Naive B cell (primary cell): ENCODE data around the gene YIPF2. TPM values are rescaled to one million over a fixed set of nuclear protein-coding genes. Genes with fewer than 3 reads are reported as not detected.
"Not testable (repeated sequence)": the region's sequence is repeated elsewhere in the genome, so short reads cannot be mapped to it uniquely, and the experiment has no call there.

ENCODE experiments used
- ATAC-seq, 2 donors: fragments of 150-1000 bp; cut with Tn5 transposase; 2 replicates each; pipeline ENCODE4 v1.10.0; 2021; ENCODE audit warnings: low read depth in 2 of 2, mild to moderate bottlenecking in 2 of 2, moderate library complexity in 2 of 2
- DNase-seq: peaks from one replicate; pipeline ENCODE4 v3.0.0; 2022
- H3K27ac Mint-ChIP-seq, 6 donors: one replicate each; pipeline ENCODE4 v1.8.0; 2020 to 2022; ENCODE audit warnings: mild to moderate bottlenecking in 6 of 6, mixed read lengths in 6 of 6, moderate library complexity in 5 of 6, inconsistent platforms in 2 of 6
- H3K27me3 Mint-ChIP-seq, 3 donors: one replicate each; pipeline ENCODE4 v1.8.0; 2021 to 2022; ENCODE audit warnings: mixed read lengths in 3 of 3, mild to moderate bottlenecking in 1 of 3
- H3K36me3 Mint-ChIP-seq, 2 donors: one replicate each; pipeline ENCODE4 v1.8.0; 2020 to 2022; ENCODE audit warnings: mixed read lengths in 2 of 2, inconsistent platforms in 1 of 2, mild to moderate bottlenecking in 1 of 2
- H3K4me1 Mint-ChIP-seq, 3 donors: one replicate each; pipeline ENCODE4 v1.8.0; 2020 to 2022; ENCODE audit warnings: mixed read lengths in 3 of 3, inconsistent platforms in 1 of 3, mild to moderate bottlenecking in 1 of 3, moderate library complexity in 1 of 3
- H3K4me3 Mint-ChIP-seq, 8 donors: one replicate each; pipeline ENCODE4 v1.8.0; 2020 to 2022; ENCODE audit warnings: mild to moderate bottlenecking in 8 of 8, mixed read lengths in 8 of 8, moderate library complexity in 8 of 8, inconsistent platforms in 2 of 8
- H3K9me3 Mint-ChIP-seq, 7 donors: one replicate each; pipeline ENCODE4 v1.8.0; 2020 to 2022; ENCODE audit warnings: mixed read lengths in 7 of 7, mild to moderate bottlenecking in 5 of 7, inconsistent platforms in 2 of 7, moderate library complexity in 1 of 7
- polyA plus RNA-seq, 6 donors: library from polyadenylated mRNA; unstranded; fragments of 300-500 nt; fragmentation: Illumina TruSeq; gene quantifications; one replicate each; pipeline ENCODE4 v1.2.3, GENCODE V29; 2021; ENCODE audit warnings: low read depth in 6 of 6

Gene YIPF2
- polyA plus RNA-seq, 6 donors from 2014 or later, result 3.7 to 18.5 (median 7.4) TPM

GRCh38 chr19:10892256-10892655 lies 36.2 kb downstream of the YIPF2 start:
- no peak overlapping the region for H3K4me3 Mint-ChIP-seq
- H3K27me3 Mint-ChIP-seq, result no peaks in the 10 kb centered on the region
- peaks cover 8 to 19% (median 17%) of the 10 kb centered on the region in 3 donors for H3K4me1 Mint-ChIP-seq
- no peaks in the 10 kb centered on the region for H3K9me3 Mint-ChIP-seq
- no peak for ATAC-seq
- DNase-seq, result no peak
- no peaks in the 10 kb centered on the region for H3K36me3 Mint-ChIP-seq
- H3K27ac Mint-ChIP-seq, result no peak overlapping the region

GRCh38 chr19:10891405-10892086 lies 36.9 kb downstream of the YIPF2 start:
- H3K4me3 Mint-ChIP-seq, result no peak overlapping the region
- no peaks in the 10 kb centered on the region for H3K36me3 Mint-ChIP-seq
- H3K9me3 Mint-ChIP-seq, result no peaks in the 10 kb centered on the region
- peaks cover 7 to 15% (median 12%) of the 10 kb centered on the region in 3 donors for H3K4me1 Mint-ChIP-seq
- DNase-seq, result no peak
- ATAC-seq, result no peak
- H3K27me3 Mint-ChIP-seq, result no peaks in the 10 kb centered on the region
- no peak overlapping the region for H3K27ac Mint-ChIP-seq

GRCh38 chr19:10889880-10890279 lies 38.6 kb downstream of the YIPF2 start:
- Mint-ChIP-seq H3K36me3 (no peaks in the 10 kb centered on the region), H3K9me3 (no peaks in the 10 kb centered on the region), H3K4me3 (no peak overlapping the region), H3K27me3 (no peaks in the 10 kb centered on the region), H3K4me1 (peaks cover 12 to 15% (median 12%) of the 10 kb centered on the region in 3 donors), H3K27ac (no peak overlapping the region)
- no peak for ATAC-seq
- no peak for DNase-seq

GRCh38 chr19:10888421-10888866 lies 40.0 kb downstream of the YIPF2 start:
- no peaks in the 10 kb centered on the region for H3K36me3 Mint-ChIP-seq
- H3K9me3 Mint-ChIP-seq, result no peaks in the 10 kb centered on the region
- DNase-seq (no peak), ATAC-seq (no peak)
- H3K27me3 Mint-ChIP-seq, result no peaks in the 10 kb centered on the region
- H3K4me3 Mint-ChIP-seq, result no peak overlapping the region
- H3K27ac Mint-ChIP-seq, result peak overlapping the region in 1 of 6 donors; percentile 75
- peaks cover 8 to 16% (median 12%) of the 10 kb centered on the region in 3 donors for H3K4me1 Mint-ChIP-seq

- Mint-ChIP-seq H3K27ac (peak overlapping the region in 2 of 6 donors; percentile 38 to 86), H3K9me3 (no peaks in the 10 kb centered on the region), H3K27me3 (no peaks in the 10 kb centered on the region), H3K36me3 (no peaks in the 10 kb centered on the region), H3K4me1 (peaks cover 8 to 16% (median 12%) of the 10 kb centered on the region in 3 donors), H3K4me3 (no peak overlapping the region)
- DNase-seq (no peak), ATAC-seq (no peak)
Measured at GRCh38 chr19:10887616-10888367, 40.6 kb downstream of the YIPF2 start.

GRCh38 chr19:10885201-10886169 lies 43.0 kb downstream of the YIPF2 start:
- H3K27ac Mint-ChIP-seq, result peak overlapping the region in 1 of 6 donors; percentile 19
- peak overlapping the region in 1 of 8 donors; percentile 26 for H3K4me3 Mint-ChIP-seq
- ATAC-seq (no peak), DNase-seq (no peak)
- H3K4me1 Mint-ChIP-seq, result peaks cover 12 to 16% (median 13%) of the 10 kb centered on the region in 3 donors
- no peaks in the 10 kb centered on the region for H3K36me3 Mint-ChIP-seq
- H3K9me3 Mint-ChIP-seq, result no peaks in the 10 kb centered on the region
- no peaks in the 10 kb centered on the region for H3K27me3 Mint-ChIP-seq

- DNase-seq (no peak), ATAC-seq (no peak)
- no peaks in the 10 kb centered on the region for H3K9me3 Mint-ChIP-seq
- H3K36me3 Mint-ChIP-seq, result no peaks in the 10 kb centered on the region
- H3K4me3 Mint-ChIP-seq, result no peak overlapping the region
- peak overlapping the region in 1 of 6 donors; percentile 78 for H3K27ac Mint-ChIP-seq
- H3K4me1 Mint-ChIP-seq, result peaks cover 14 to 18% (median 16%) of the 10 kb centered on the region in 3 donors
- H3K27me3 Mint-ChIP-seq, result no peaks in the 10 kb centered on the region
Measured at GRCh38 chr19:10884274-10884673, 44.2 kb downstream of the YIPF2 start.

GRCh38 chr19:10882108-10882457 lies 46.4 kb downstream of the YIPF2 start:
- Mint-ChIP-seq H3K36me3 (no peaks in the 10 kb centered on the region), H3K27me3 (no peaks in the 10 kb centered on the region), H3K4me1 (peaks cover 18 to 26% (median 20%) of the 10 kb centered on the region in 3 donors), H3K9me3 (no peaks in the 10 kb centered on the region), H3K4me3 (no peak overlapping the region), H3K27ac (no peak overlapping the region)
- DNase-seq, result no peak
- no peak for ATAC-seq

GRCh38 chr19:10881403-10882107 lies 46.9 kb downstream of the YIPF2 start:
- Mint-ChIP-seq H3K27me3 (no peaks in the 10 kb centered on the region), H3K4me1 (peaks cover 20 to 25% (median 25%) of the 10 kb centered on the region in 3 donors), H3K9me3 (no peaks in the 10 kb centered on the region), H3K27ac (peak overlapping the region in 1 of 6 donors; percentile 79), H3K36me3 (no peaks in the 10 kb centered on the region), H3K4me3 (no peak overlapping the region)
- ATAC-seq (no peak), DNase-seq (no peak)

- no peak for ATAC-seq
- no peaks in the 10 kb centered on the region for H3K9me3 Mint-ChIP-seq
- DNase-seq, result no peak
- peak overlapping the region in 4 of 6 donors; percentile 29 to 60 (median 50) for H3K27ac Mint-ChIP-seq
- H3K4me1 Mint-ChIP-seq, result peaks cover 20 to 28% (median 25%) of the 10 kb centered on the region in 3 donors
- no peaks in the 10 kb centered on the region for H3K36me3 Mint-ChIP-seq
- H3K4me3 Mint-ChIP-seq, result peak overlapping the region in 2 of 8 donors; percentile 27 to 34
- H3K27me3 Mint-ChIP-seq, result no peaks in the 10 kb centered on the region
Measured at GRCh38 chr19:10878253-10878652, 50.2 kb downstream of the YIPF2 start.

GRCh38 chr19:10877608-10878007 lies 50.8 kb downstream of the YIPF2 start:
- peak overlapping the region in 1 of 8 donors; percentile 51 for H3K4me3 Mint-ChIP-seq
- not testable (repeated sequence) for H3K9me3 Mint-ChIP-seq, H3K36me3 Mint-ChIP-seq, ATAC-seq, DNase-seq, H3K27me3 Mint-ChIP-seq
- H3K27ac Mint-ChIP-seq, result peak overlapping the region in 3 of 6 donors; percentile 56 to 62 (median 60)
- peaks cover 22 to 31% (median 31%) of the 10 kb centered on the region in 3 donors for H3K4me1 Mint-ChIP-seq

GRCh38 chr19:10876459-10877240 lies 51.8 kb downstream of the YIPF2 start:
- Mint-ChIP-seq H3K4me3 (no peak overlapping the region), H3K27me3 (no peaks in the 10 kb centered on the region), H3K27ac (peak overlapping the region in 1 of 6 donors; percentile 51), H3K9me3 (no peaks in the 10 kb centered on the region), H3K4me1 (peaks cover 28 to 35% (median 35%) of the 10 kb centered on the region in 3 donors), H3K36me3 (no peaks in the 10 kb centered on the region)
- ATAC-seq (peak in 1 of 2 donors; percentile 39), DNase-seq (no peak)
